Measurements from ENCODE around the gene LMAN2L.

DNA sequence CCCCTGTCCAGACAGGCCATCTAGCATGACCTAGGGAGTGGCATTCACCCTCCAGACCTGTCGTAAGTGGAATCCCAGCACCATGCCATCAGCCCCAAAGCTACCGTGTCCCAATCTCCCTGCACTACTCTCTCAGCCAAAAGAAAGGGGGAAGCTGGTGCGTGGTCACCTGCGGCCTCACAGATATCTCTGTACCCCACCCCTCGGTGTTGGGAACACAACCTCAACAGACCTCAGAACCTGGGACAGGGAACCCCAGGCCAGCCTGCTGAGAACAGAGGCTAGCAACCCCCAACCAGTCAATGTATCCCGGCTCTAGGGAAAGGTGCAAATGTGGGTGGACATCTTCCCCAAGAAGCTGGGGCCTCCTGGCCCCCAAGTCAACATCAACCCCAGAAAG is 38.2 kb downstream of the LMAN2L start:
- TF ChIP-seq, protein P1, sequence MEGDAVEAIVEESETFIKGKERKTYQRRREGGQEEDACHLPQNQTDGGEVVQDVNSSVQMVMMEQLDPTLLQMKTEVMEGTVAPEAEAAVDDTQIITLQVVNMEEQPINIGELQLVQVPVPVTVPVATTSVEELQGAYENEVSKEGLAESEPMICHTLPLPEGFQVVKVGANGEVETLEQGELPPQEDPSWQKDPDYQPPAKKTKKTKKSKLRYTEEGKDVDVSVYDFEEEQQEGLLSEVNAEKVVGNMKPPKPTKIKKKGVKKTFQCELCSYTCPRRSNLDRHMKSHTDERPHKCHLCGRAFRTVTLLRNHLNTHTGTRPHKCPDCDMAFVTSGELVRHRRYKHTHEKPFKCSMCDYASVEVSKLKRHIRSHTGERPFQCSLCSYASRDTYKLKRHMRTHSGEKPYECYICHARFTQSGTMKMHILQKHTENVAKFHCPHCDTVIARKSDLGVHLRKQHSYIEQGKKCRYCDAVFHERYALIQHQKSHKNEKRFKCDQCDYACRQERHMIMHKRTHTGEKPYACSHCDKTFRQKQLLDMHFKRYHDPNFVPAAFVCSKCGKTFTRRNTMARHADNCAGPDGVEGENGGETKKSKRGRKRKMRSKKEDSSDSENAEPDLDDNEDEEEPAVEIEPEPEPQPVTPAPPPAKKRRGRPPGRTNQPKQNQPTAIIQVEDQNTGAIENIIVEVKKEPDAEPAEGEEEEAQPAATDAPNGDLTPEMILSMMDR (IDR thresholded peaks at IDR 0.05) = no peak
- TF ChIP-seq POLR2A (IDR thresholded peaks at IDR 0.05) = no peak

Measured in body of pancreas (tissue), 4 donors.